ENCODE data around the gene P2RX7. TPM values are rescaled to one million over a fixed set of nuclear protein-coding genes. Genes with fewer than 3 reads are reported as not detected.

The P2RX7 gene
- polyA plus RNA-seq, 3 donors = 12.3 to 66.3 (median 20.5) TPM

DNA sequence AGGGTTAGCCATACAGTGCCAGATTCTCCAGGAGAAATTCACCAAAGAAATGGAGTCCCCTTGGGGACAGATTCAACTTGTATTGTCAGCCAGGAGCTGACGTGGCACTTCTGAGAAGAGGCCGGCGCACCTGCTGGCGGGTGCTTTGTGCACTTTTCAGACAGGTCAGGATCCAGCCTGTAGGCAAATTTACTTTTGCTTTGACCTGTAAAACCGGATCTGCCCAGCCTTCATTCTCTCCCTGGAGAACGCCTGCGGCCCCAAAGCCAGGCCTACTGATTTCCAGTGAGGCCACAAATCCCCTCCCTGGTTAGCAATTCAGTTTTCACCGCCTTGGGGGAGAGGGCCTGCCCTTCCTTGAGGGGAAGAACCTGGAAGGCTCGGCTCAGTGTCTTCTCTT lies 94.6 kb downstream of the P2RX7 start:
- intact Hi-C loops (cut with micrococcal nuclease) = no loop called here
- H4K20me1 ChIP-seq (ENCODE audit: insufficient read depth, low read length) = peaks cover 16% of the 10 kb centered on the region
- WGBS (ENCODE audit: insufficient coverage) = 100% methylated on average over 7 of the region's 9 CpGs
- H3K4me3 Mint-ChIP-seq = no peak overlapping the region
- peaks cover 65 to 87% of the 10 kb centered on the region in 2 donors for H3K36me3 Mint-ChIP-seq
- no peaks in the 10 kb centered on the region for H3K27me3 ChIP-seq (ENCODE audit: control insufficient read depth in 2 of 2, insufficient read depth in 2 of 2, low read length in 2 of 2)
- peaks cover 17% of the 10 kb centered on the region for H3K4me1 Mint-ChIP-seq
- DNase-seq = no peak
- no peak overlapping the region for H3K4me3 ChIP-seq (replicated peaks in 1 of 3; ENCODE audit: low read depth in 2 of 3, low read length in 3 of 3)
- H3K9me3 Mint-ChIP-seq = no peaks in the 10 kb centered on the region
- peak overlapping the region in 3 of 7 donors; percentile 35 to 67 (median 50) for H3K27ac Mint-ChIP-seq
- no peak overlapping the region for H2AFZ ChIP-seq (ENCODE audit: insufficient read depth, low read depth, low read length, poor library complexity, severe bottlenecking)
- H3K79me2 ChIP-seq (ENCODE audit: insufficient read depth, low read length) = peaks cover 3% of the 10 kb centered on the region
- TF ChIP-seq, protein P1, sequence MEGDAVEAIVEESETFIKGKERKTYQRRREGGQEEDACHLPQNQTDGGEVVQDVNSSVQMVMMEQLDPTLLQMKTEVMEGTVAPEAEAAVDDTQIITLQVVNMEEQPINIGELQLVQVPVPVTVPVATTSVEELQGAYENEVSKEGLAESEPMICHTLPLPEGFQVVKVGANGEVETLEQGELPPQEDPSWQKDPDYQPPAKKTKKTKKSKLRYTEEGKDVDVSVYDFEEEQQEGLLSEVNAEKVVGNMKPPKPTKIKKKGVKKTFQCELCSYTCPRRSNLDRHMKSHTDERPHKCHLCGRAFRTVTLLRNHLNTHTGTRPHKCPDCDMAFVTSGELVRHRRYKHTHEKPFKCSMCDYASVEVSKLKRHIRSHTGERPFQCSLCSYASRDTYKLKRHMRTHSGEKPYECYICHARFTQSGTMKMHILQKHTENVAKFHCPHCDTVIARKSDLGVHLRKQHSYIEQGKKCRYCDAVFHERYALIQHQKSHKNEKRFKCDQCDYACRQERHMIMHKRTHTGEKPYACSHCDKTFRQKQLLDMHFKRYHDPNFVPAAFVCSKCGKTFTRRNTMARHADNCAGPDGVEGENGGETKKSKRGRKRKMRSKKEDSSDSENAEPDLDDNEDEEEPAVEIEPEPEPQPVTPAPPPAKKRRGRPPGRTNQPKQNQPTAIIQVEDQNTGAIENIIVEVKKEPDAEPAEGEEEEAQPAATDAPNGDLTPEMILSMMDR (IDR thresholded peaks at IDR 0.05) = no peak
- H3K27me3 Mint-ChIP-seq (ENCODE audit: low read depth in 3 of 3) = peaks cover 0 to 5% (median 0%) of the 10 kb centered on the region in 3 donors
- no peak overlapping the region for H3K9ac ChIP-seq (ENCODE audit: insufficient read depth, low read length, poor library complexity, severe bottlenecking)
- H3K4me2 ChIP-seq (replicated peaks; ENCODE audit: extremely low read depth, low read length, poor library complexity, severe bottlenecking) = no peak overlapping the region
- H3K4me1 ChIP-seq (ENCODE audit: control insufficient read depth in 1 of 2, insufficient read depth in 2 of 2, low read length in 2 of 2) = peaks cover 12 to 18% of the 10 kb centered on the region in 2 donors
- H3K9me3 ChIP-seq (replicated peaks in 1 of 2; ENCODE audit: control insufficient read depth in 1 of 2, insufficient read depth in 1 of 2, low read length in 2 of 2) = no peaks in the 10 kb centered on the region
- H3K27ac ChIP-seq (ENCODE audit: low read depth in 1 of 2, low read length in 2 of 2) = no peak overlapping the region
- peaks cover 56 to 75% of the 10 kb centered on the region in 2 donors for H3K36me3 ChIP-seq (replicated peaks in 1 of 2; ENCODE audit: control insufficient read depth in 1 of 2, insufficient read depth in 2 of 2, low read length in 2 of 2)

DNA sequence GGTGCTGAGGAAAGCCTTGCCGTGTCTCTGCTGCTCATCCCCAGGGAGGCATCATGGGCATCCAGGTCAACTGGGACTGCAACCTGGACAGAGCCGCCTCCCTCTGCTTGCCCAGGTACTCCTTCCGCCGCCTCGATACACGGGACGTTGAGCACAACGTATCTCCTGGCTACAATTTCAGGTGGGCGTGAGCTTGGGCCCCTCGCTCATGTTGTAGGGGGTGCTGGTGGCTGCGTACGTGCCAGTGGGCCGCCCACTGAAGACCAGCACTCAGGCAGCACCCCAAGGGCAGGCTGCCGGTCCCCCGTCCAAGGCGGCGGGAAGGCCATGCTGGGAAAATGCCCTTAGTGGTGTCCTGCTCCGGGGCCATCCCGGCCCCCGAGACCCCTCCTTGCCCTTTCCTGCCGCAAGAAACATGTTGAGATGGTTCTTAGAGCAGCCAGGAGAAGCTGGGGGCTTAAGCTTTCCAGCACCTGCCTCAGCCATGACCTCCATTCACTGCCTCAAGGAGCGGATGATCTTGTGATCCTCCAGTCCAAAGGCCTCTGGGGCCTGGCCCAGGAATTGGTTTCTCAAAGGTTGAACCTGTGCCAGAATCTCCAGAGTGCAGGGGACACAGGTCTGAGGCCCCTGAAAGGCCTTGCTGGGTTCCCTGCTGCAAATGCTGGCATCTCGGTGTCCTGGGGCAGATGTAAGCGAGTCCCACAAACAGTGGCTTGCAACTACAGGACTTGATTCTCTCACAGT lies 96.4 kb downstream of the P2RX7 start:
- Histone ChIP-seq H3K4me2 (replicated peaks; ENCODE audit: extremely low read depth, low read length, poor library complexity, severe bottlenecking) (no peak overlapping the region), H3K36me3 (replicated peaks in 1 of 2; ENCODE audit: control insufficient read depth in 1 of 2, insufficient read depth in 2 of 2, low read length in 2 of 2) (peaks cover 61 to 75% of the 10 kb centered on the region in 2 donors), H3K27me3 (ENCODE audit: control insufficient read depth in 2 of 2, insufficient read depth in 2 of 2, low read length in 2 of 2) (no peaks in the 10 kb centered on the region), H3K4me1 (ENCODE audit: control insufficient read depth in 1 of 2, insufficient read depth in 2 of 2, low read length in 2 of 2) (peaks cover 0 to 5% of the 10 kb centered on the region in 2 donors), H3K9ac (ENCODE audit: insufficient read depth, low read length, poor library complexity, severe bottlenecking) (no peak overlapping the region), H4K20me1 (ENCODE audit: insufficient read depth, low read length) (peaks cover 26% of the 10 kb centered on the region), H3K79me2 (ENCODE audit: insufficient read depth, low read length) (no peaks in the 10 kb centered on the region), H3K9me3 (replicated peaks in 1 of 2; ENCODE audit: control insufficient read depth in 1 of 2, insufficient read depth in 1 of 2, low read length in 2 of 2) (no peaks in the 10 kb centered on the region), H3K27ac (ENCODE audit: low read depth in 1 of 2, low read length in 2 of 2) (peak overlapping the region in 1 of 2 donors; percentile 34), H2AFZ (ENCODE audit: insufficient read depth, low read depth, low read length, poor library complexity, severe bottlenecking) (no peak overlapping the region), H3K4me3 (replicated peaks in 1 of 3; ENCODE audit: low read depth in 2 of 3, low read length in 3 of 3) (no peak overlapping the region)
- no peak overlapping the region for H3K4me3 Mint-ChIP-seq
- peaks cover 3% of the 10 kb centered on the region for H3K4me1 Mint-ChIP-seq
- WGBS (ENCODE audit: insufficient coverage) = over 99% methylated on average over 22 of the region's 24 CpGs
- H3K9me3 Mint-ChIP-seq = peaks cover 0 to 3% (median 0%) of the 10 kb centered on the region in 7 donors
- intact Hi-C loops (cut with micrococcal nuclease) = no loop called here
- H3K27me3 Mint-ChIP-seq (ENCODE audit: low read depth in 3 of 3) = peaks cover 0 to 3% (median 0%) of the 10 kb centered on the region in 3 donors
- DNase-seq = peak in 1 of 3 donors; percentile 7
- H3K36me3 Mint-ChIP-seq = peaks cover 66 to 87% of the 10 kb centered on the region in 2 donors
- TF ChIP-seq, protein P1 (IDR thresholded peaks at IDR 0.05) = no peak
- peak overlapping the region in 2 of 7 donors; percentile 15 to 63 for H3K27ac Mint-ChIP-seq
